Retinal pigment epithelial cell (primary cell): ENCODE results near the gene PDE11A.
A peak's percentile ranks its signal among the peaks of the same experiment; 100 is the strongest.

Source experiments
- DNase-seq: peaks from one replicate; pipeline ENCODE4 v3.0.0-alpha.2; 2010; ENCODE audit warnings: low read depth
- H3K4me3 ChIP-seq: 2 replicates; pipeline ENCODE4 v1.5.1; 2011; ENCODE audit warnings: mild to moderate bottlenecking, low read length, control low read depth, moderate library complexity
- TF ChIP-seq, protein P1 (sequence below): conservative IDR thresholded peaks from 2 replicates; pipeline ENCODE4 v1.5.1; 2011; ENCODE audit warnings: low read depth, low read length, control low read depth, inconsistent platforms

The PDE11A gene

DNA sequence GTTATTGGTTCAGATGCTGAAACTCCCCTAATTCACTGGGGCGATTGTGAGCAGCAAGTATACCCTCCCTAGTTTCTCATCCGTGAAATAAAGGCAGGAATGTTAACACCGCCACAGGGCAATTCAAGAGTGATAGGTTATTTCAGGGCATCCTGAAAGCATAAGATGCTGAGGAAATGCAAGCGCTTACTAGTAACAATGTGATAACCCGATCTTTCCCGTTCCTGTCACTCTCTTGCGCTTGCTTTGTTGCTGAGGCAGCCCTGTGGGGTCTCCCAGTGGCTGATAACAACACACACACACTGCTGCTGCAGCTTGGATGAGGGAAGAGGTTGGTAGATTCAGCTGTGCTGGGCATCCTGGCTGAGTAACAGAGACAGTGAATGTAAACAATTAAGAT lies 420.7 kb downstream of the PDE11A start:
- no peak overlapping the region for H3K4me3 ChIP-seq
- peak; percentile 48 for DNase-seq
- TF ChIP-seq, protein P1, sequence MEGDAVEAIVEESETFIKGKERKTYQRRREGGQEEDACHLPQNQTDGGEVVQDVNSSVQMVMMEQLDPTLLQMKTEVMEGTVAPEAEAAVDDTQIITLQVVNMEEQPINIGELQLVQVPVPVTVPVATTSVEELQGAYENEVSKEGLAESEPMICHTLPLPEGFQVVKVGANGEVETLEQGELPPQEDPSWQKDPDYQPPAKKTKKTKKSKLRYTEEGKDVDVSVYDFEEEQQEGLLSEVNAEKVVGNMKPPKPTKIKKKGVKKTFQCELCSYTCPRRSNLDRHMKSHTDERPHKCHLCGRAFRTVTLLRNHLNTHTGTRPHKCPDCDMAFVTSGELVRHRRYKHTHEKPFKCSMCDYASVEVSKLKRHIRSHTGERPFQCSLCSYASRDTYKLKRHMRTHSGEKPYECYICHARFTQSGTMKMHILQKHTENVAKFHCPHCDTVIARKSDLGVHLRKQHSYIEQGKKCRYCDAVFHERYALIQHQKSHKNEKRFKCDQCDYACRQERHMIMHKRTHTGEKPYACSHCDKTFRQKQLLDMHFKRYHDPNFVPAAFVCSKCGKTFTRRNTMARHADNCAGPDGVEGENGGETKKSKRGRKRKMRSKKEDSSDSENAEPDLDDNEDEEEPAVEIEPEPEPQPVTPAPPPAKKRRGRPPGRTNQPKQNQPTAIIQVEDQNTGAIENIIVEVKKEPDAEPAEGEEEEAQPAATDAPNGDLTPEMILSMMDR = no peak

DNA sequence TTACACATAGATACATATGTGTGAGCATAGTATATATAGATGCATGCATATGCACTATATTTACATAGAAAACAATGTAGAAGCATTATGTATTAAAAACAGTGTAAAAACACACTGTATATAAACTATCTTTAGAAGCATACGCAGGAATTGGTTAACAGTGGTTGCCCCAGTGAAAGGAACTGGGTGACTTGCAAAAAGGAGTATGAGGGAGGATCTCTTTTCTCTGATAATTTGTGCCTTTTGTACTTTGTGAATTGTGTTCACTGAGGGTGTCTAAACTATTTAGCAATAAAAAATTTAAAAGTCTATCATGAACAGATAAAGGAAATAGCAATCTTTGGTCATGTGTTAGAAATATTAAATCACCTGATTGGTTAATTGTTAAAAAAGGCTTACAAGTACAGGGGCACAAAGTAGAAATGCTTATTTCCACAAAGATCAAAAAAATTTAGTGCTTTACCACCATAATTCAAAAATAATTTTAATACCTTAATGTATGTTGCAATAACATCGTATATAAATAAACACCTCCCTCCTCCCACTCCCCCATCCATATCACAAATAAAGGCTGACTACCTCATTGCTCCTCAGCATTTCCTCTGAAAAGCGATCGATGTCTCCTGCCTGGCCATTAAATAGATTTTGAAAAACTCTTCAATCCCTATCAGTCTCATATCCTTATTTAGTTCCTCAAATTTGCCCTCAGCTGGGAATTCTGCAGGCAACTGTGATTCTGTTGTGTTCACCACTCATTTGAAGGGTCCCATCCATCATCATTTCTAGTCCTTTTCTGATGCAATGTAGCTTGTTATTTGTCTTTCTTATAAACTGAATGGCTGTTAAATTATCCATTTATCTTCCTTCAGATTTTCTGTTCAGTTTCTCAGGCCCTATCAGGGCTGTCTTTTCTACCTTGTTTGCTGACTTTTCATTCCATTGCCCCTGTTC lies 422.7 kb downstream of the PDE11A start:
- DNase-seq = no peak
- TF ChIP-seq, protein P1 = no peak
- no peak overlapping the region for H3K4me3 ChIP-seq

DNA sequence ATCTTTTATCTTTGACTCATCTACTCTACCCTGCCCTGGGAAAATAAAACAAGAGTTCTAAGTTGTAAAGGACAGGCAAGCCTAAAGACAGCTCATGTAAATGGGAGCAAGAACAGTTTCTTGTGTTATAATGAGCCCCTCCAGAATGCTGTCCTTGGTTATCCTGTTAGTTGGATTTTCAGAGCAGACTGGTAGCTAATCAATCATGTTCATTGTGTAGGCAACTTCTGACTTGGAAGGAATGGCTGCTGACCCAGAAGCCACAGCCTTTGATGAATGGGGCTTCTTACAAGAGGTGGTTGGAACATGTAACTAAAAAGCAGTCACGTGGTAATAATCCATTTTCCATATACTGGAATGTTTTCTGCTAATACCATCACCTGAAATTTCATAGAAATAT lies 425.8 kb downstream of the PDE11A start:
- TF ChIP-seq, protein P1 = no peak
- H3K4me3 ChIP-seq = no peak overlapping the region
- no peak for DNase-seq

DNA sequence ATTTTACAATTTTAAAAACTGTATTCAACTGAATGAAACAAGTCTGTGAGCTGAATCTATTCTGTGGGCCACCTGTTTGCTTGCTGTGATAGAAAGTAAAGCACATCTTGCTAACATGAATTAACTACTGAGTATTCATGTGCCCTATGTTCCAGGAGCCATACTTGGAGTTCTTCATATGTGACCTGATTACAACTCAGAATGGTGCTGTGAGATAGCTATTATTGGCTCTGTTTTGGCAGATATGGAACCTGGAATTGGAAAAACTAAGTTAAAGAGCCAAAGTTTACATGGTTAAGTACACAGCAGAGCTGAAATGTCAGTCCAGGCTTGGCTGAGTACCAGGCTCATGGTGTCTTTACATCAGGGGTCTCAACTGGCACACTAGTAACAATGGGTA lies 426.3 kb downstream of the PDE11A start:
- H3K4me3 ChIP-seq = no peak overlapping the region
- TF ChIP-seq, protein P1 = no peak
- no peak for DNase-seq

DNA sequence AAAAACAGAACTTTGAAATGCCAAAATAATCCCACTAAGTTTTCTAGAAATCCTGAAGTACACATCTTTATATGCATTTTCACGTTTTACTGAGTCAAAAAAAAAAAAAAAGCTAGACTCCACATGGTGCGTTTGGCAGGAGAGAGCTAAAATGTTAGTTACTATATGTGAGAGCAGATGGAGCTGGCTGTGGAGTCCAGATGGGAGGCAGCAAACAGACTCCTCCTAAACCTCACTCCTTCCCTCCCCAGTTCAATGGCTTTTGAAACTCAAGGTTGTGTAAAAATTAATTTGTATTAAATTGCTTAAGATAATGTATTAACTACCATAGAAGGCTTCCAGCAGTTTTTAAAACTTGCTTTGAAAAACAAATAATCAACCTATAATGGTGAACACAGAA lies 431.2 kb downstream of the PDE11A start:
- no peak for DNase-seq
- TF ChIP-seq, protein P1 = no peak
- no peak overlapping the region for H3K4me3 ChIP-seq

DNA sequence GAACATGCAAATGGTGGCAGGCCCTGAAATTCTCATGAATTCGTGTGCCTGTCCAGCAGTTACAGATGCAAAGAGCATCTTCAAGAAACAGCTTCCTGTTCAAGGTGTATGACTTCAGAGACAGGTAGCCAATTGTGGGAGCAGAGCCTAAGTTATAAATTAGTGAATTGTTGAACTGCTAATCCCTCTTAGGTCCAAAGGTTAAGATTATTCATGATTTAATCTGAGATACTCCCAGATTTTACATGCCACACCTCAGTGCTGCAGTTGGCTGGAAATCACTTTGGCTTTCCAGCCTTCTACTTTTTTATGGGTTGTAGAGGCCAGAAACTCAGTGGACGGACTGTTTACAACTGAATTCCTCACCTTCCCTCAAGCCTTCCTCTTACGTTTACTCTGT lies 432.2 kb downstream of the PDE11A start:
- H3K4me3 ChIP-seq = no peak overlapping the region
- TF ChIP-seq, protein P1 = no peak
- no peak for DNase-seq
